HEK293 (cell line): Measurements from ENCODE around the gene HPCAL1.

Experiments used
- CTCF ChIP-seq: fragments of 450-650 bp; formaldehyde crosslinking; IDR thresholded peaks from 2 replicates; pipeline ENCODE4 v1.5.1; 2016; ENCODE audit warnings: missing biosample characterization, missing genetic modification characterization
- PRDM4 ChIP-seq: fragments of 450-650 bp; formaldehyde crosslinking; IDR thresholded peaks from 2 replicates; pipeline ENCODE4 v1.5.1; 2017; ENCODE audit warnings: missing biosample characterization, missing genetic modification characterization
- ZBTB11 ChIP-seq: fragments of 450-650 bp; formaldehyde crosslinking; conservative IDR thresholded peaks from 2 replicates; pipeline ENCODE4 v1.5.1; 2016; ENCODE audit warnings: low read depth, missing biosample characterization, missing genetic modification characterization

- TF ChIP-seq ZBTB11 (tag by site-specific recombination) = no peak
- no peak for TF ChIP-seq CTCF (tag by site-specific recombination)
- no peak for TF ChIP-seq PRDM4 (tag by site-specific recombination)
These were observed 100.0 kb downstream of the HPCAL1 start for GRCh38 chr2:10402653-10403215.
